Measurements from ENCODE around the gene GNAT2. TPM values are rescaled to one million over a fixed set of nuclear protein-coding genes. Genes with fewer than 3 reads are reported as not detected.

Gene GNAT2
- total RNA-seq, 1 experiment from 2014 or later: not detected

DNA sequence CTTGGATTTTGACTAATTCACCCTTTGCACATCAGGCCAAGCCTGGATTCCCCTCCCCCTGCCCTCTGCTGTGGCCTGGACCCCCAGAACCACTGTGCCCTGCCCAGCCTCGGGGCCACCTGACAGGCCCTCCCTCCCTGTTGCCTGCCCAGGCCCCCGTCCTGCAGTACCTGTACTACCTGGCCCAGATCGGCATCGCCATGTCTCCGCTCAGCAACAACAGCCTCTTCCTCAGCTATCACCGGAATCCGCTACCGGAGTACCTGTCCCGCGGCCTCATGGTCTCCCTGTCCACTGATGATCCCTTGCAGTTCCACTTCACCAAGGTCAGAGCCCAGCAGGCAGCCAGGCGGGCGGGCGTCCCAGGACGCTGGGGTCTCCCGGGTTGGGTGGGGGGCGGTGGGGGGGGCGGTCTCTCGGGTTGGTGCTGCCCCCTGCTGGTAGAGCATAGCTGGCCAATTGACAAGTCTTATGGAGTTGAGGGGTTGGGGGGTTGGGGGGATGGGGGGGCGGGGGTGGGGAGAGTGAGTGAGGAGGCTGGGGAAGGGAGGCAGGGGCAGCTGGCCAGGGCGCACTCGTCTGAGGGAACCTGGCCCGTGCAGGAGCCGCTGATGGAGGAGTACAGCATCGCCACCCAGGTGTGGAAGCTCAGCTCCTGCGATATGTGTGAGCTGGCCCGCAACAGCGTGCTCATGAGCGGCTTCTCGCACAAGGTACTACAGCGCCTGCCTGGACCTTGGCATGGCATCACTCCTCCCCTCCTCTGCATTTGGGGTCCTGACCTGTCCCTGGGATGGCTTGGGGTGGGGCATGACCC is 10.9 kb upstream of the GNAT2 start:
- CTCF ChIA-PET: interaction anchor here (0.5 to 3.3 kb wide), 6 partner anchors 10 to 231 kb away, joined by 3 to 36 read pairs (median 10); partner anchors contain the start of gene GNAI3
- no peak overlapping the region for H3K27ac Mint-ChIP-seq (ENCODE audit: unreplicated experiment)
- Histone ChIP-seq H3K36me3 (ENCODE audit: control insufficient read depth, insufficient read depth, low read length) (no peaks in the 10 kb centered on the region), H3K9me3 (no peaks in the 10 kb centered on the region), H3K27me3 (replicated peaks; ENCODE audit: control insufficient read depth, insufficient read depth, low read length) (no peaks in the 10 kb centered on the region), H3K4me3 (ENCODE audit: low read depth, low read length) (no peak overlapping the region), H3K4me1 (no peaks in the 10 kb centered on the region)
- TF ChIP-seq, protein P1, sequence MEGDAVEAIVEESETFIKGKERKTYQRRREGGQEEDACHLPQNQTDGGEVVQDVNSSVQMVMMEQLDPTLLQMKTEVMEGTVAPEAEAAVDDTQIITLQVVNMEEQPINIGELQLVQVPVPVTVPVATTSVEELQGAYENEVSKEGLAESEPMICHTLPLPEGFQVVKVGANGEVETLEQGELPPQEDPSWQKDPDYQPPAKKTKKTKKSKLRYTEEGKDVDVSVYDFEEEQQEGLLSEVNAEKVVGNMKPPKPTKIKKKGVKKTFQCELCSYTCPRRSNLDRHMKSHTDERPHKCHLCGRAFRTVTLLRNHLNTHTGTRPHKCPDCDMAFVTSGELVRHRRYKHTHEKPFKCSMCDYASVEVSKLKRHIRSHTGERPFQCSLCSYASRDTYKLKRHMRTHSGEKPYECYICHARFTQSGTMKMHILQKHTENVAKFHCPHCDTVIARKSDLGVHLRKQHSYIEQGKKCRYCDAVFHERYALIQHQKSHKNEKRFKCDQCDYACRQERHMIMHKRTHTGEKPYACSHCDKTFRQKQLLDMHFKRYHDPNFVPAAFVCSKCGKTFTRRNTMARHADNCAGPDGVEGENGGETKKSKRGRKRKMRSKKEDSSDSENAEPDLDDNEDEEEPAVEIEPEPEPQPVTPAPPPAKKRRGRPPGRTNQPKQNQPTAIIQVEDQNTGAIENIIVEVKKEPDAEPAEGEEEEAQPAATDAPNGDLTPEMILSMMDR (IDR thresholded peaks at IDR 0.05; ENCODE audit: insufficient read depth in 1 of 2, low read depth in 1 of 2, low read length in 1 of 2, severe bottlenecking in 1 of 2, unreplicated experiment in 1 of 2): peak in 1 of 2 experiments; percentile 33
- peaks cover 4% of the 10 kb centered on the region for H3K36me3 Mint-ChIP-seq (ENCODE audit: insufficient read depth, unreplicated experiment)
- H3K4me3 Mint-ChIP-seq (ENCODE audit: unreplicated experiment): no peak overlapping the region
- peak in 1 of 2 experiments; percentile 30 for DNase-seq
- no peaks in the 10 kb centered on the region for H3K9me3 Mint-ChIP-seq (ENCODE audit: unreplicated experiment)
- no peaks in the 10 kb centered on the region for H3K4me1 Mint-ChIP-seq (ENCODE audit: low read depth, unreplicated experiment)
- POLR2A ChIA-PET: no interaction called here
- no peaks in the 10 kb centered on the region for H3K27me3 Mint-ChIP-seq (ENCODE audit: insufficient read depth, unreplicated experiment)
- BruUV-seq (replicated peaks): no TSS peak
- intact Hi-C loops (cut with micrococcal nuclease; ENCODE audit: unreplicated experiment): no loop called here

DNA sequence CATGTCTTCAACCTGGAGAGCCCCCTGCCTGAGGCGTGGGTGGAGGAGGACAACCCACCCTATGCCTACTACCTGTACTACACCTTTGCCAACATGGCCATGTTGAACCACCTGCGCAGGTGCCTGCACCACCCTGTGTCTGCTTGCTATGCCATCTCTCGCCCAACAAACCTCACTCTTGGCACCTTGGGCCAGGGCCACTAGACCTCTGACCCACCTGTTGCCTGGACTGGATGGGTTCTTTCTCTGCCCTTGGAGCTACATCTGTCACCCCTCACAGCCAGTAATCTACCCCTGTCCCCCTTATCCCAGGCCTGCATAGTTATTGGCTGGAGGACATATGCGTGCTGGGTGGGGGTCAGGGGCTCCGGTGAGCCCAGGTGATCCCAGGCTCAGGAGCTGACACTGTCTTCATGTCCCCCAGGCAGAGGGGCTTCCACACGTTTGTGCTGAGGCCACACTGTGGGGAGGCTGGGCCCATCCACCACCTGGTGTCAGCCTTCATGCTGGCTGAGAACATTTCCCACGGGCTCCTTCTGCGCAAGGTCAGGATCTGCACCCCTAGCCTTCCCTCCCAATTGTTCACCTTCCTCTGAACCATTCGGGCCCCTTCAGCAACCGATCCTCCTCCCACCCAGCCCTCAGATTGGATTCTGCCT is 10.1 kb upstream of the GNAT2 start:
- Histone ChIP-seq H3K9me3 (no peaks in the 10 kb centered on the region), H3K27me3 (replicated peaks; ENCODE audit: control insufficient read depth, insufficient read depth, low read length) (no peaks in the 10 kb centered on the region), H3K4me1 (no peaks in the 10 kb centered on the region), H3K4me3 (ENCODE audit: low read depth, low read length) (no peak overlapping the region), H3K36me3 (ENCODE audit: control insufficient read depth, insufficient read depth, low read length) (no peaks in the 10 kb centered on the region)
- BruUV-seq (replicated peaks): no TSS peak
- DNase-seq: no peak
- H3K27me3 Mint-ChIP-seq (ENCODE audit: insufficient read depth, unreplicated experiment): no peaks in the 10 kb centered on the region
- H3K4me1 Mint-ChIP-seq (ENCODE audit: low read depth, unreplicated experiment): no peaks in the 10 kb centered on the region
- TF ChIP-seq, protein P1 (IDR thresholded peaks at IDR 0.05; ENCODE audit: insufficient read depth in 1 of 2, low read depth in 1 of 2, low read length in 1 of 2, severe bottlenecking in 1 of 2, unreplicated experiment in 1 of 2): no peak
- POLR2A ChIA-PET: no interaction called here
- no peak overlapping the region for H3K4me3 Mint-ChIP-seq (ENCODE audit: unreplicated experiment)
- peaks cover 4% of the 10 kb centered on the region for H3K36me3 Mint-ChIP-seq (ENCODE audit: insufficient read depth, unreplicated experiment)
- H3K9me3 Mint-ChIP-seq (ENCODE audit: unreplicated experiment): no peaks in the 10 kb centered on the region
- intact Hi-C loops (cut with micrococcal nuclease; ENCODE audit: unreplicated experiment): no loop called here
- H3K27ac Mint-ChIP-seq (ENCODE audit: unreplicated experiment): no peak overlapping the region
- CTCF ChIA-PET: interaction anchor here (1.3 to 3.3 kb wide), 3 partner anchors 9 to 83 kb away, joined by 3 to 36 read pairs (median 14); partner anchors contain the start of gene GNAI3

DNA sequence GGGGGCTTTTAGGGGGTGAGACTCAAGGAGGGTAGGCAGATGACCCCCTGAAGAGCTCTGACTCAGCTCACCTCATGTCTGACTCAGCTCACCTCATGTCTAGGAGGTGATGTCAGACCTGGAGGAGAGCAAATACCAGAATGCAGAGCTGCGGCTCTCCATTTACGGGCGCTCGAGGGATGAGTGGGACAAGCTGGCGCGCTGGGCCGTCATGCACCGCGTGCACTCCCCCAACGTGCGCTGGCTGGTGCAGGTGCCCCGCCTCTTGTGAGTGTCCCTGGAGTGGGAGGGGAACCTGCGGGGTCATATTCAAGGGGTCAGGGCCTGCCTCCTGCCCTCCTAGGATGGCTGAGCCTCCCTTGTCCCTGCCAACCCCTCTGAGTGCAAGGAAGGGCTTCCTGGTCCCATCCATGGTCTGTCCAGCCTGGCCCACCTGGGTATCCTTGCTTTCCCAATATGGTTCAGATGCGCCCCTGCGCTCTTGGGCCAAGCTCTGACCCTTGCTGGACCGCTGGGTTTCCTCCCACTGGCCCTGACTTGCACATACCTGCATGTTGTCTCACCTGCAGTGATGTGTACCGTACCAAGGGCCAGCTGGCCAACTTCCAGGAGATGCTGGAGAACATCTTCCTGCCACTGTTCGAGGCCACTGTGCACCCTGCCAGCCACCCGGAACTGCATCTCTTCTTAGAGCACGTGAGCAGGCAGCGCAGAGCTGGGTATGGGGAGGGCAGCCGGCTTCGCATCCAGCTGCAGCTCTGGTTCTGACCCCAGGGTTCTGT is 9.3 kb upstream of the GNAT2 start:
- Mint-ChIP-seq H3K4me3 (ENCODE audit: unreplicated experiment) (no peak overlapping the region), H3K36me3 (ENCODE audit: insufficient read depth, unreplicated experiment) (peaks cover 4% of the 10 kb centered on the region), H3K27ac (ENCODE audit: unreplicated experiment) (no peak overlapping the region), H3K9me3 (ENCODE audit: unreplicated experiment) (no peaks in the 10 kb centered on the region), H3K4me1 (ENCODE audit: low read depth, unreplicated experiment) (no peaks in the 10 kb centered on the region), H3K27me3 (ENCODE audit: insufficient read depth, unreplicated experiment) (no peaks in the 10 kb centered on the region)
- Histone ChIP-seq H3K4me1 (no peaks in the 10 kb centered on the region), H3K27me3 (replicated peaks; ENCODE audit: control insufficient read depth, insufficient read depth, low read length) (no peaks in the 10 kb centered on the region), H3K36me3 (ENCODE audit: control insufficient read depth, insufficient read depth, low read length) (no peaks in the 10 kb centered on the region), H3K4me3 (ENCODE audit: low read depth, low read length) (no peak overlapping the region), H3K9me3 (no peaks in the 10 kb centered on the region)
- TF ChIP-seq, protein P1 (IDR thresholded peaks at IDR 0.05; ENCODE audit: insufficient read depth in 1 of 2, low read depth in 1 of 2, low read length in 1 of 2, severe bottlenecking in 1 of 2, unreplicated experiment in 1 of 2): no peak
- DNase-seq: no peak
- BruUV-seq (replicated peaks): no TSS peak
- ChIA-PET CTCF (interaction anchor here (3.3 kb wide), 1 partner anchor 83 kb away, joined by 36 read pairs; no protein-coding TSS in a partner anchor), POLR2A (no interaction called here)
- intact Hi-C loops (cut with micrococcal nuclease; ENCODE audit: unreplicated experiment): no loop called here
